ENCODE measurements around the gene ATF3.

The ATF3 gene

GRCh38 chr1:212640223-212640878, 31.8 kb downstream of the ATF3 start:
- in situ Hi-C loops (cut with MboI; ENCODE audit: low pct_unique_long_range_greater_than_20kb, low sequenced_read_pairs, unreplicated experiment): no loop called here
- TF ChIP-seq, protein P1, sequence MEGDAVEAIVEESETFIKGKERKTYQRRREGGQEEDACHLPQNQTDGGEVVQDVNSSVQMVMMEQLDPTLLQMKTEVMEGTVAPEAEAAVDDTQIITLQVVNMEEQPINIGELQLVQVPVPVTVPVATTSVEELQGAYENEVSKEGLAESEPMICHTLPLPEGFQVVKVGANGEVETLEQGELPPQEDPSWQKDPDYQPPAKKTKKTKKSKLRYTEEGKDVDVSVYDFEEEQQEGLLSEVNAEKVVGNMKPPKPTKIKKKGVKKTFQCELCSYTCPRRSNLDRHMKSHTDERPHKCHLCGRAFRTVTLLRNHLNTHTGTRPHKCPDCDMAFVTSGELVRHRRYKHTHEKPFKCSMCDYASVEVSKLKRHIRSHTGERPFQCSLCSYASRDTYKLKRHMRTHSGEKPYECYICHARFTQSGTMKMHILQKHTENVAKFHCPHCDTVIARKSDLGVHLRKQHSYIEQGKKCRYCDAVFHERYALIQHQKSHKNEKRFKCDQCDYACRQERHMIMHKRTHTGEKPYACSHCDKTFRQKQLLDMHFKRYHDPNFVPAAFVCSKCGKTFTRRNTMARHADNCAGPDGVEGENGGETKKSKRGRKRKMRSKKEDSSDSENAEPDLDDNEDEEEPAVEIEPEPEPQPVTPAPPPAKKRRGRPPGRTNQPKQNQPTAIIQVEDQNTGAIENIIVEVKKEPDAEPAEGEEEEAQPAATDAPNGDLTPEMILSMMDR (IDR thresholded peaks at IDR 0.05; ENCODE audit: extremely low read depth, insufficient read depth, missing control alignments): no peak
- no peak for DNase-seq (ENCODE audit: low spot score)

DNA sequence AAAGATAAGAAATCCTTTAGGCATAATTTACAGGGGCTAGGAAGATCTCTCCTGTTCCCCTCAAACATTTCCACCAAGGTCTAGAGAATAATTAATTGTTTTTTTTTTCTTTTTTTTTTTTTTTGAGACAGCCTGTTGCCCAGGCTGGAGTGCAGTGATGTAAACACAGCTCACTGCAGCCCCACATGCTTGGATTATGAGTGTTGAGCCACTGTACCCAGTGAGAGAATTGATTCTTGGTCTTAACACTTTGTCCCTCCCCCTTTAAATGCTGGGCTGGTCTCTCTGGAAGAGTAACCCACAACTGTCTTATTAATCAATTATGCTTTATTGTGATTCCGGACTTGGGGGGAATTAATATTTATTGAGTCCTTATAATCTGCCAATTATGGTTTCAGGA, 33.4 kb downstream of the ATF3 start:
- TF ChIP-seq, protein P1 (IDR thresholded peaks at IDR 0.05; ENCODE audit: extremely low read depth, insufficient read depth, missing control alignments): no peak
- DNase-seq (ENCODE audit: low spot score): no peak
- in situ Hi-C loops (cut with MboI; ENCODE audit: low pct_unique_long_range_greater_than_20kb, low sequenced_read_pairs, unreplicated experiment): no loop called here

DNA sequence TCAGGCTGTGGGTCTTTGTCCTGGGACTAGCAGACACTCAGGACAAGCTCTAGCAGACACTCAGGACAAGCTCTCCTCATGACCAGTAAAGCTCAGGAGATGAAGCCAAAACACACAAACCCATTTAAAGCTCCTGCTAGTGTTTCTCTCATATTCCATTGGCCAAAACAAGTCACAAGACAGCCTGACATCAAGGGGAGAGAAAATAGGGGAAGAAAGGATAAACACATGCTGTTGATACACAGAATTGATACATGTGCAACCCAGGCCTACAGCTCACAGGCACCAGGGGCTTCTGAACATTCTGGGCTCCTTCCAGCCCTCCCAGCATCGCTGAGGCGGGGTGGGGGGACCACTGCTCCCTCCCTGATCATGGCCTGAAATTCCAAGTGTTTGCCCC, 35.3 kb downstream of the ATF3 start:
- TF ChIP-seq, protein P1 (IDR thresholded peaks at IDR 0.05; ENCODE audit: extremely low read depth, insufficient read depth, missing control alignments): no peak
- in situ Hi-C loops (cut with MboI; ENCODE audit: low pct_unique_long_range_greater_than_20kb, low sequenced_read_pairs, unreplicated experiment): no loop called here
- DNase-seq (ENCODE audit: low spot score): no peak

DNA sequence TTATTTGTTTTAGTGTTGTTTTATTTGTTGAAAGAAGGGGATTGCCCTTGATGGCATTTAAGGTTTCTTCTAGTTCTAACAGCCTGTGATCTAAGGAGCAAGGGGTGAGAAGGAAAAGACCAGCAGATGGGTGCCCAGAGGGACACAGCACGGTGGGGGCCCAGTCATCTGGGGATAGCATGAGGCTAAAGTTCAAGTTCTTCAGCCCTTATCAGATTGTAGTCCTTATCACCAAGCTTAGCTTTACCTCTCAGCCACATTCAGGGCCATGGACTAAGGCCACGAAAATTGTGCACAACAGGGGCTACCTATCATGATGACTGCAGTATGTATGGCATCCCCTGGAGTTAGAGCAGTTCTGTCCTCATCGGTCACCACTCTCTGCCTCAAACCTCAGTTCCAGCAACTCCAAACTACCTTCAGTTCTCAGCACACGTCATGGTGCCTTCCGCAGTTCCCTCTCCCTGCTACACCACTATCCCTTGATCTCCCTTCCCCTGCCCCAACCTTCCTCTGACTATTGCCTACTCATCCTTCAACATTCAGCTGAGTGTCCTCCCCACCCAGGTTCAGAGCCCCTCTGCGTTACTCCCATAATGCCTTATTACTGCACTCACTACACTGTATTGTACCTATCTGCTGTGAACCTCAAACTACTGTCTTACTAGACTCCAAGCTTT, 36.4 kb downstream of the ATF3 start:
- DNase-seq (ENCODE audit: low spot score): no peak
- in situ Hi-C loops (cut with MboI; ENCODE audit: low pct_unique_long_range_greater_than_20kb, low sequenced_read_pairs, unreplicated experiment): no loop called here
- TF ChIP-seq, protein P1 (IDR thresholded peaks at IDR 0.05; ENCODE audit: extremely low read depth, insufficient read depth, missing control alignments): no peak

DNA sequence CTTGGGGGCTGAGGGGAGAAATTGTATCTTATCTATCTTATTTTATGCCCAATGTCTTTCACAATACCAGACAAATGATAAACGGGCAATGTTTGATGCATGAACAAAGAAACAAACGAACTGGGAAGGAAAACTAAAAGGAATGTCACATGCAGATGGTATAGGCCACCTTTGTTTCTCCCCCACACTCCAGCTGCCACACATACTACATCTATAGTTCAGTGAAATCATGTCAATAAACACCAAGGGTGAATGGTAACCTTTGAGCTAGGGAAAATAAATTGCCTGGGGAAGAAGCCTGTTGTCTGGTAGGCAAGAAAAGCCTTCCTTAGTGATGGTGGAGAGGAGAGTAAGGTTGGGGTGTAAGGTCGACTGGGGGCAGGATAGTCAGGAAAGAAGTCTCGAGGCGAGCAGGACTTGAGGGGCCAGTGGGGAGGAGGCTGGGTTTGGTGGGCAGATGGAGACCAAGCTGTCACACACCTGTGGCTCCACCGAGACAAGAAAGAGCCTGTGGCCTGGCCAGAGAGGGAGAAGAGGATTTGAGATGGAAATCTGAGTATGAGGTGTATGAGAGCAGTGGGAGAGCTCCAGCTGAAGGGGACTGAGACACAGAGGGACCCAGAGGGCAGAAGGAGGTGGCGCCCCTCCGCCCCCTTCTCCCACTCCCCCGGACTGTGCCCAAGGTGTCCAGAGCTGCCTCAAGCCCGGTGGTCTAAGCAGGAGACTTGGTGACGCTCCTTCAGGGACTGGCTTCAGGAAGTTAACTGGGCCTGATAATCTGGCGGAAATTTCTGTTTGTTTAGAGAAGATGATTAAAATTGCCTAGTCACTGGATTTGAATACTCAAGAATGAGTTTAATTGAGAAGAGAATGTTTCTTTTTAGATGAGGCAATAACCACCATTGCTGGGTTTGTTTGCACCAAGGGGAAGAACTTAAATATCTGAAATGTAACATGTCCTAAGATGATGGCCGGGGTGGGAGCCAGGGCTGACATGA, 37.3 kb downstream of the ATF3 start:
- no peak for DNase-seq (ENCODE audit: low spot score)
- TF ChIP-seq, protein P1 (IDR thresholded peaks at IDR 0.05; ENCODE audit: extremely low read depth, insufficient read depth, missing control alignments): no peak
- in situ Hi-C loops (cut with MboI; ENCODE audit: low pct_unique_long_range_greater_than_20kb, low sequenced_read_pairs, unreplicated experiment): no loop called here

DNA sequence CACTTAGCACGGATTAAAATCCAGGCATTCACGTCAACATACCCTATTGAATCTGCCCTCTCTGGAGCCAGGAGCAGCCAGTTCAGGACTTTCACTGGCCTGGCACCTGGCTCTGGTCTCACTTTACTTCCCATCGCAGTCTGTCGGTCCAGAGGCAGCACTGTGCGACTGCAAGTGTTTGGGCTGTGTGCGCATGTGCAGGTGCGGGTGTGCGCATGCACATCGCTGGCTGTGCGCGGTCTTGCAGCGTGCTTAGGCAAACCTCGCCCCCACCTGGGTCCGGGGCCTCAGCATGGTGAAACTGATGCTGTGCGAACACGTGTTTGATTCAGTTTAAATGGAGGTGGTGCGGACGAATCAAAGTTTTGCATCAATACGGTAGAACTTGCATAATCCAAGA, 38.0 kb downstream of the ATF3 start:
- no peak for DNase-seq (ENCODE audit: low spot score)
- TF ChIP-seq, protein P1 (IDR thresholded peaks at IDR 0.05; ENCODE audit: extremely low read depth, insufficient read depth, missing control alignments): no peak
- in situ Hi-C loops (cut with MboI; ENCODE audit: low pct_unique_long_range_greater_than_20kb, low sequenced_read_pairs, unreplicated experiment): no loop called here
